T-helper 17 cell (primary cell): ENCODE results near the gene TMEM150B. TPM values are rescaled to one million over a fixed set of nuclear protein-coding genes. Genes with fewer than 3 reads are reported as not detected.

Experiments used
- ATAC-seq: fragments of 150-1000 bp; cut with Tn5 transposase; 2 replicates; pipeline ENCODE4 v1.10.0; 2021; ENCODE audit warnings: mild to moderate bottlenecking, moderate library complexity
- DNase-seq, 3 donors: peaks; one replicate each; pipeline versions ENCODE4 v3.0.0 to v3.0.0-alpha.2; 2020 to 2021
- H3K9me3 ChIP-seq: one replicate; pipeline ENCODE4 v1.7.0; 2013; ENCODE audit warnings: low read length, mild to moderate bottlenecking; ENCODE audit not compliant: control insufficient read depth, poor library complexity, severe bottlenecking
- H3K27ac Mint-ChIP-seq: one replicate; pipeline ENCODE4 v1.8.0; 2022; ENCODE audit warnings: mild to moderate bottlenecking, moderate library complexity, mixed read lengths
- H3K27me3 Mint-ChIP-seq: one replicate; pipeline ENCODE4 v1.8.0; 2022; ENCODE audit warnings: mixed read lengths
- H3K36me3 Mint-ChIP-seq: one replicate; pipeline ENCODE4 v1.8.0; 2022; ENCODE audit warnings: low read depth, mixed read lengths
- H3K4me1 Mint-ChIP-seq: one replicate; pipeline ENCODE4 v1.8.0; 2022; ENCODE audit warnings: mild to moderate bottlenecking, mixed read lengths
- H3K4me3 Mint-ChIP-seq: one replicate; pipeline ENCODE4 v1.8.0; 2022; ENCODE audit warnings: mild to moderate bottlenecking, moderate library complexity, mixed read lengths
- total RNA-seq, 4 donors: library from RNA in 2 of 4; stranded (reverse) in 2 of 4; gene quantifications; one replicate each; pipeline ENCODE4 v1.2.3 and lab custom pipeline; 2022 to 2026

The TMEM150B gene
- total RNA-seq, 2 donors from 2014 or later, result 0.75 TPM; not detected in 1

DNA sequence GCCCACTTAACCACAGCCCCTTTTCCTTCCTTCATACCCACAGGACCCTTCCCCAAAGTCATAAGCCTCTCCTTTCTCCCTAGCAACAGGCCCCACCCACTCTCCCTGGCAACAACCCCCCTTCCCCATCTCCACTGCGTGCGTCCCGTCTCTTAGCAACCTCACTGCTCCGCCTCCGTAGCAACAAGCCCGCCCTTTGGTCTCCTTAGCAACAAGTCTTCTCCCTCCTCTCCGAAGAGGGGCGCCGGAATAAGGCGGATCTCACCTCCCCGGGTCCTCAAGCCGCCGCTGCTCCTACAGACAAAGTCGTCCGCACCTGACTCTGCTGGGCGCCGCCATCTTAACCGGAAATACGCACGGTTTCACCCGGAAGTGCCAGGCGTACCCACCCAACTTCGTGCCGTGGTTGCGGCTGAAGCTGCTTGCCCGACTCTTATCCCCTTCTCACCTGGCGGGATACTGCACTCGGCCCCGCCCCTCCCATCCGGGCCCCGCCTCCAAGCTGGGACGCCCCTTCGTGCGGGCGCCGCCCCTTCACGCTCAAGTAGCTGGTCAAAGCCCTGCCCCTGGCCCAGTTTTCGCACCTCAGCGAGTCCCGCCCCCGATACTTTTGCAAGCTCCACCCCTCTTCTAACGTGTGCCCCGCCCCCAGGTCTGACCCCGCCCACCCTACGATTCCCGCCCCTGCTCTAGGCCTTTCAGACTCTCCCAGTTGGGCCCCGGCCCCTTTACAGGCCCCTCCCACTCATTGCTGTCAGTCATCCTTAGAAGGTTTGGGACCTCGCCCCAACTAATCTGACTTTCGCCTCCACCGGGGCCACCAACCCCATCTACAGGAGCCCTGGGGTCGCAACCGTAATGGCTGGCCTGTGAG, 45.1 kb downstream of the TMEM150B start, which contains the start of gene HSPBP1:
TSS of gene HSPBP1 (minus strand) at position 341 of the 874 bp plus-strand sequence. CDS start 502 bp downstream, outside the sequence.
- H3K4me1 Mint-ChIP-seq, result peaks cover 31% of the 10 kb centered on the region

DNA sequence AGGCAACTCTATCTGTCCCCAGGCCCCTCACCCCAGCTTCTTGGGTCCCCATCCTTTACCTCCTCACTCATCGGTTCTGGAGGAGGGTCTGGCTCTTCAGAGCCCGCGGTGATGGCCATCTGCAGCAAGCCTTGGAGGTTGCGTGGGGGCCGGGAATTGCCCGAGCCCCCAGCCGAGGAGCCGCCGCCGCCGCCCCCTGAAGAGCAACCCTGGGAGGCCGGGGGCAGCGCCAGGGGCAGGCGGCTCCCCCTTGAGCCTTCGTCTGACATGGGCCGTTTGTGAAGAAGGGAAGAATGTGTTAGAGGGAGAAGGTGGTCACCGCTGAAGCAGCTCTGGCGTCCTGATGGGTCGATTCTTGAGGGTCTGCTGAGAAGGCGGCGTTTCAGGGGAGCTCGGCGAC, 45.8 kb downstream of the TMEM150B start:
- H3K36me3 Mint-ChIP-seq, result peaks cover 3% of the 10 kb centered on the region
- H3K4me3 Mint-ChIP-seq, result peak overlapping the region; percentile 100
- H3K9me3 ChIP-seq, result no peaks in the 10 kb centered on the region
- peaks cover 31% of the 10 kb centered on the region for H3K4me1 Mint-ChIP-seq
- ATAC-seq (no peak), DNase-seq (no peak)
- H3K27ac Mint-ChIP-seq, result peak overlapping the region; percentile 99
- no peaks in the 10 kb centered on the region for H3K27me3 Mint-ChIP-seq

More for the DNA sequence above, 45.1 kb downstream of the TMEM150B start, which contains the start of gene HSPBP1:
- ATAC-seq, result peak; percentile 89
- H3K36me3 Mint-ChIP-seq, result peaks cover 3% of the 10 kb centered on the region
- peak within 1 kb of the TSS; percentile 100 for H3K4me3 Mint-ChIP-seq
- no peaks in the 10 kb centered on the region for H3K9me3 ChIP-seq
- no peaks in the 10 kb centered on the region for H3K27me3 Mint-ChIP-seq
- peak within 1 kb of the TSS; percentile 99 for H3K27ac Mint-ChIP-seq
- peak; percentile 91 to 96 (median 95) for DNase-seq

DNA sequence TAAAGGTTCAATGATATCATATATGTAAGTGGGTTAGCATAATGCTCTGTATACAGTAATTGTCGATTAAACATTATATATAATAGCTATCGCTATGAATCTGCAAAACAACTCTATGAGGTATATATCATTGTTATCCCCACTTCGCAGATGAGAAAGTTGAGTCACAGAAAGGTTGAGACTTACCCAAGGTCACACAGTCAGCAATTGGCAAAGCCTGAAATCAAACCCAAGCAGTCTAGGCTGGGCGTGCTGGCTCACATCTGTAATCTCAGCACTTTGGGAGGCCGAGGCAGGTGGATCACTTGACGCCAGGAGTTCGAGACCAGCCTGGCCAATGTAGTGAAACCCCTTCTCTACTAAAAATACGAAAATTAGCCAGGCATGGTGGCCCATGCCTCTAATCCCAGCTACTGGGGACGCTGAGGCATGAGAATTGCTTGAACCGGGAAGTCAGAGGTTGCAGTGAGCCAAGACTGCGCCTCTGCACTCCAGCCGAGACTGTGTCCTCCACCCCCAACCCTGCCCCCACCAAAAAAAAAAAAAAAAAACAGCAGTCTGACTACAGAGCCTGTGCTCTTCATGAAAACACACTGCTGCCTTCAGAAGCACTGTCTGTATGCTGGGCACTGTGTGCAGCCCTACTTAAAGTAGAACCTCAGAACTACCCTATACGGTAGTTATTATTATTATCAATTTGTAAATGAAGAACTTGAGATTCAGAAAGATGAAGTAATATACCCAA, 46.6 kb downstream of the TMEM150B start:
- H3K36me3 Mint-ChIP-seq, result peaks cover 3% of the 10 kb centered on the region
- H3K27me3 Mint-ChIP-seq, result no peaks in the 10 kb centered on the region
- peak overlapping the region; percentile 100 for H3K4me3 Mint-ChIP-seq
- peak overlapping the region; percentile 99 for H3K27ac Mint-ChIP-seq
- ATAC-seq (no peak), DNase-seq (no peak)
- no peaks in the 10 kb centered on the region for H3K9me3 ChIP-seq
- peaks cover 29% of the 10 kb centered on the region for H3K4me1 Mint-ChIP-seq

DNA sequence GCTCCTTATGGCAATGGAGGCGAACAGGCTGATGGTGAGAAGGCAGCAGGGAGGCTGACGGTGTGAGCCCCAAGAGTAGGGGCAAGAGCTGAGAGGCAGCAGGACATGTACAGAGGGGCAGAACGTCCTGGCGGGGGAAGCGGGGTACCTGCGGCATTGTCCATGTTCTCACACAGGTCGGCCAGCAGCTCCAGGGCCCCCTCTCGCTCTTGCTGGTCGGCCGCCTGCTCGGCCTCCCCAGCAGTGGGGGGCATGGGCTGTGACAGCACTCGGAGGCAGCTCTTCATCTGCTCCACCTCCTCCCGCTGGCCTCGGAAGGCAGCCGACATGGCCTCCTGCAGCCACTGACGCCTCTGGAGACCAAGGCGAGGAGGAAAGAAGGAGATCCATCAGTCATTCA, 47.6 kb downstream of the TMEM150B start:
- H3K27ac Mint-ChIP-seq, result peak overlapping the region; percentile 77
- H3K9me3 ChIP-seq, result no peaks in the 10 kb centered on the region
- ATAC-seq (no peak), DNase-seq (no peak)
- H3K36me3 Mint-ChIP-seq, result peaks cover 3% of the 10 kb centered on the region
- no peaks in the 10 kb centered on the region for H3K27me3 Mint-ChIP-seq
- peak overlapping the region; percentile 80 for H3K4me3 Mint-ChIP-seq
- H3K4me1 Mint-ChIP-seq, result peaks cover 24% of the 10 kb centered on the region

GRCh38 chr19:55276720-55277430, 48.3 kb downstream of the TMEM150B start:
- peak overlapping the region; percentile 77 for H3K27ac Mint-ChIP-seq
- peaks cover 8% of the 10 kb centered on the region for H3K36me3 Mint-ChIP-seq
- H3K4me3 Mint-ChIP-seq, result peak overlapping the region; percentile 80
- peaks cover 29% of the 10 kb centered on the region for H3K4me1 Mint-ChIP-seq
- DNase-seq (no peak), ATAC-seq (no peak)
- H3K9me3 ChIP-seq, result no peaks in the 10 kb centered on the region
- H3K27me3 Mint-ChIP-seq, result no peaks in the 10 kb centered on the region

GRCh38 chr19:55275851-55276719, 49.1 kb downstream of the TMEM150B start:
- DNase-seq, result no peak
- Mint-ChIP-seq H3K27ac (peak overlapping the region; percentile 77), H3K4me1 (peaks cover 26% of the 10 kb centered on the region), H3K4me3 (no peak overlapping the region), H3K36me3 (peaks cover 8% of the 10 kb centered on the region), H3K27me3 (no peaks in the 10 kb centered on the region)
- no peaks in the 10 kb centered on the region for H3K9me3 ChIP-seq
- no peak for ATAC-seq

GRCh38 chr19:55273978-55274707, 51.0 kb downstream of the TMEM150B start:
- no peaks in the 10 kb centered on the region for H3K9me3 ChIP-seq
- Mint-ChIP-seq H3K4me1 (peaks cover 15% of the 10 kb centered on the region), H3K27ac (no peak overlapping the region), H3K4me3 (peak overlapping the region; percentile 12), H3K36me3 (peaks cover 9% of the 10 kb centered on the region), H3K27me3 (no peaks in the 10 kb centered on the region)
- ATAC-seq (no peak), DNase-seq (no peak)

DNA sequence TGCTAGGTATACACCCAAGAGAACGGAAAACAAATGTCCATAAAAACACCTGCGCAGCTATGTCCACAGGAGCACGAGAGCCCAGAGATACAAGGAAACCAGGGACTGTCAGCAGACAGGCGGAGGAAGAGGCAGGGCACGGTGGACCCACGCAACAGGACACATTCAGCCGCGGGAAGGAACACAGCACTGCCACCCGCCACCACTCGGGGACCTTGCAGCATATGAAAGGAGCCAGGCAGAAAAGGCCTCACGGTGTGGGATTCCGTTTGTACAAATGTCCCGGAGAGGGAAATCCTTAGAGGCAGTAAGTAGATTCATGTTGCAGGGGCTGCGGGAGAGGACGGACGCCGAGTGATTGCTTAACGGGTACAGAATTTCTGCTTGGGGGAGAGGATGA, 53.0 kb downstream of the TMEM150B start:
- Mint-ChIP-seq H3K27ac (peak overlapping the region; percentile 49), H3K4me1 (peaks cover 11% of the 10 kb centered on the region), H3K36me3 (peaks cover 9% of the 10 kb centered on the region), H3K27me3 (no peaks in the 10 kb centered on the region), H3K4me3 (no peak overlapping the region)
- ATAC-seq (no peak), DNase-seq (no peak)
- no peaks in the 10 kb centered on the region for H3K9me3 ChIP-seq

GRCh38 chr19:55270172-55270942, 54.8 kb downstream of the TMEM150B start:
- ATAC-seq (no peak), DNase-seq (no peak)
- Mint-ChIP-seq H3K4me1 (peaks cover 9% of the 10 kb centered on the region), H3K4me3 (no peak overlapping the region), H3K27me3 (no peaks in the 10 kb centered on the region), H3K36me3 (peaks cover 13% of the 10 kb centered on the region), H3K27ac (no peak overlapping the region)
- H3K9me3 ChIP-seq, result no peaks in the 10 kb centered on the region

GRCh38 chr19:55269299-55269698, 55.8 kb downstream of the TMEM150B start:
- H3K27ac Mint-ChIP-seq, result no peak overlapping the region
- no peak for ATAC-seq
- H3K4me3 Mint-ChIP-seq, result no peak overlapping the region

GRCh38 chr19:55266840-55267239, 58.3 kb downstream of the TMEM150B start:
- Mint-ChIP-seq H3K4me3 (no peak overlapping the region), H3K36me3 (peaks cover 8% of the 10 kb centered on the region), H3K27ac (no peak overlapping the region), H3K27me3 (no peaks in the 10 kb centered on the region), H3K4me1 (peaks cover 4% of the 10 kb centered on the region)
- no peak for ATAC-seq
- no peak for DNase-seq
- H3K9me3 ChIP-seq, result no peaks in the 10 kb centered on the region

More at GRCh38 chr19:55269299-55269698, 55.8 kb downstream of the TMEM150B start:
- H3K9me3 ChIP-seq, result no peaks in the 10 kb centered on the region
- DNase-seq, result no peak
- H3K36me3 Mint-ChIP-seq, result peaks cover 13% of the 10 kb centered on the region
- H3K27me3 Mint-ChIP-seq, result no peaks in the 10 kb centered on the region
- peaks cover 9% of the 10 kb centered on the region for H3K4me1 Mint-ChIP-seq
